Stimulated activated CD4-positive, alpha-beta T cell treated with anti-CD3 and anti-CD28 coated beads, Interleukin-4, amount 100 ng/mL, for 4 hours (primary cell): ENCODE measurements around the gene IL1RAPL2.
"Not testable (repeated sequence)": the region's sequence is repeated elsewhere in the genome, so short reads cannot be mapped to it uniquely, and the experiment has no call there.

ENCODE experiments used
- DNase-seq, 2 experiments: peaks; one replicate each; pipeline ENCODE4 v3.0.0-alpha.2; 2020

The IL1RAPL2 gene

DNA sequence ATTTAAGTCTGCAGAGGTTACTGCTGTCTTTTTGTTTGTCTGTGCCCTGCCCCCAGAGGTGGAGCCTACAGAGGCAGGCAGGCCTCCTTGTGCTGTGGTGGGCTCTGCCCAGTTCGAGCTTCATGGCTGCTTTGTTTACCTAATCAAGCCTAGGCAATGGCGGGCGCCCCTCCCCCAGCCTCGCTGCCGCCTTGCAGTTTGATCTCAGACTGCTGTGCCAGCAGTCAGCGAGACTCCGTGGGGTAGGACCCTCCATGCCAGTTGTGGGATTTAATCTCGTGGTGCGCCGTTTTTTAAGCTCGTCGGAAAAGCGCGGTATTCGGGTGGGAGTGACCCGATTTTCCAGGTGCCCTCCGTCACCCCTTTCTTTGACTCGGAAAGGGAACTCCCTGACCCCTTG lies 111.5 kb downstream of the IL1RAPL2 start:
- DNase-seq, result not testable (repeated sequence)

GRCh38 chrX:104679175-104679574 lies 113.2 kb downstream of the IL1RAPL2 start:
- no peak for DNase-seq

GRCh38 chrX:104681214-104681613 lies 115.2 kb downstream of the IL1RAPL2 start:
- no peak for DNase-seq

GRCh38 chrX:104684077-104684476 lies 118.1 kb downstream of the IL1RAPL2 start:
- DNase-seq, result no peak

- no peak for DNase-seq
Observed at GRCh38 chrX:104695593-104695992, 129.6 kb downstream of the IL1RAPL2 start.

- DNase-seq, result no peak
Observed at GRCh38 chrX:104696667-104697066, 130.7 kb downstream of the IL1RAPL2 start.

DNA sequence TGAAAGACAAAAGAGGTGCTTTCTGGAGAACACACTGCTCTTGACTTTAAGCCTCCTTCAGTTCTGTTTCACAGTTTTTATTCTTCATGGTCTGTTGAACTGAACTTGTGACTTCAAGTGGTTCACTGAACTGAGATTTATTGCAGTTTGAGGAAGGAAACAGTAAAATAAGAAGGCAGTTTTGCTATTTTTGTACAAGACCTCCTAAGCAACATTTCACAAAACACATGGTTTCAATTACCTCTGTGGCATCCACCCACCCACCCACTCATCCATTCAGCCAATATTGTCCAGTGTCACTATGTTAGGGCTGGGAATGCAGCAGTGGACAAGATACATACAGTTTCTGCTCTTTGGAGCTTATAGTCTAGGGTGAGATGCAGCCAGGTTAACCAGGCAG lies 131.3 kb downstream of the IL1RAPL2 start:
- no peak for DNase-seq

GRCh38 chrX:104707042-104707441 lies 141.0 kb downstream of the IL1RAPL2 start:
- no peak for DNase-seq

GRCh38 chrX:104707572-104707971 lies 141.6 kb downstream of the IL1RAPL2 start:
- DNase-seq, result no peak

DNA sequence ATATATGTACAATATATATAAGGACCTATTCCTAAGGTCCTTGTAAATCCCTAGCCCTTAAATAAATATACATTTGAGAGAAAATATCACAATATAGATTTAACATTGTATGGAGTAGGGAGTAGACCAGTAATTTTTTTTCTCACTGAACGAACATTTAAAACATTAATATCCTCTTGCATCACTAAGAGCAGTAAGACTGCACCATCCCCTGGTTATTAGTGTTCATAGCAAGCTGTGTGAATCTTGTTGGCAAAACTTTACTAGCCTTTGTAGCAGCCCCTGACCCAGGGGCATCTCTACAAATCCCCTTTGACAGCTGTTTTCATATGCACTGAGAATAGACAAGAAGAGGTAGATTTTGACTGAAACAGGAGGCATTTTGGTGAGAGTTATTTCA lies 146.5 kb downstream of the IL1RAPL2 start:
- no peak for DNase-seq

DNA sequence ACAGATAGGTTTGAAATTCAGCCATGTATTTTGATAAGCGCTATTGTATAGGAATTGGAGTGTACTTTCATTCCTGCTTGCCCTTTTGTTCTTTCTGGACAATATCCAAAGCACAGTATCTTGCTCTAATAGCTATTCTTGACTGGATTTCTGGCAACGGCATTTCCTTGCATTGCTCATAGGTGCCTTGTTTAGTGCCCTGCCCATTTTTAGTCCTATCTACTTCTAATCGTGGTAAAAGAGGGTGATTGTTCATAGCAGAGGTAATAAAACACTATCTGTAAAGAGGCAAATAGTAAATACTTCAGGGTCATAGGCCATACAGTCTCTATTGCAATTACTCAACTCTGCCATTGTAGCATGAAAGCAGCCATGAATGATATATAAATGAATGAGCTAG lies 155.9 kb downstream of the IL1RAPL2 start:
- no peak for DNase-seq

DNA sequence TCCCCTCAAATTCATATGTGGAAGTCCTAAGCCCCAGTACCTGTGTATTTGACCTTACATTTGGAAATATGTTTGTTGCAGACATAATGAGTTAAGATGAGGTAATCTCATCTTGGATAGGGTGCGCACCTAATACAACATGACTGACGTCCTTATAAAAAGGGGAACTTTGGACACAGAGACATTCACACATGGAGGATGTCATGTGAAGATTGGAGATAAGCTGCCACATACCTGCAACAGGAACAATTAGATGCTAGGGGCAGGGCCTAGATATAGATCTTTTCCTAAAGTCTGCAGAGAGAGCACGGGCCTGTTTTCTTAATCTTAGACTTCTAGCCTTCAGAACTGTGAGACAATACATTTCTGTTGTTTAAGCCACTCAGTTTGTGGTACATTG lies 162.5 kb downstream of the IL1RAPL2 start:
- DNase-seq, result no peak

DNA sequence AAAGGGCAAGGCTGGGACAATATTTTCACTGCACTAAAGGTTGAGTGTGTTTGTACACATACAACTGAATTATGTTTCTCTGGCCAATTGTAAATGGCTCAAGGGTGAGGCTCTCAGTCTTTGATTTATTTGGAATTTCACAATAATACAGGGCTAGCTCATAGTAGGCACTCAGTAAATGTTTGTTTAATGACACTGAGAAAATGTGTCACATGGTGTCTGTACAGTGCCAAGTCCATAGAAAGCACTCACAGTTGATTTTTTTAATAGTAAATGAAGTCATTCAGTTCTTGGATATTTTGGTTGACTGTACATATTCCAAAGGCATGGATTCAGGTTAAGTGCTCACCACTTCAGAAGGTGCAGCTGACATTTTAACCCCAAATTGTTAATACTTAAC lies 176.4 kb downstream of the IL1RAPL2 start:
- no peak for DNase-seq

GRCh38 chrX:104745152-104745551 lies 179.2 kb downstream of the IL1RAPL2 start:
- no peak for DNase-seq

DNA sequence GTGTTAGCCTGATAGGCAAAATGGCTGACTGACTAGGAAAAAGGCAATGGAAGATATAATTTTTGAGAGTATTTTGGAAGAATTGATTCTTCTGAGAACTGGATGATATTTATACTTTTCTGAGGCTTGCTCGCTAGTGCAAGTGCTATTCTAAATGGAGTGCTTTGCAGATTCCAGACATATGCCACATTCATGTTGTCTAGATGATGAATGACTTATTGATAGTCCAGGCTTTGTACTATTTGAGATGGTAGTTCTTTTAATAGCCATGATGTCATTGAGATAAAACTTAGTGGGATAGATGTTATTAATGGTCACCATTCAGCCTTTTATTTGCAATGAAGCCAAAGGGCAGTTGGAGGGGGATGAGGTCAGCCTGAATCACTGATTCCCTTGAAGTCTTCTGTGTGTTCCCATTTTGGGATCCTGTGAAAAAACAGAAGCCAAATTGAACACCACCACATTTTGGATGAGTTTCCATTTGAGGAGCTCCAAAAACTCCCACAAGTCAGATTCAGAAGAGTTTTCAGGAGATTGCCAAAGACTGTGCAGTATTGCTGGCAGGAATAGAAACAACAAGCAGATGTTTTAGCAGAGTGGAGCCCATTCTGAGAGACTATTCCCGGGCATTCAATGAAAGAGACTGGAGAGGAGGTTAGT lies 184.1 kb downstream of the IL1RAPL2 start:
- no peak for DNase-seq

DNA sequence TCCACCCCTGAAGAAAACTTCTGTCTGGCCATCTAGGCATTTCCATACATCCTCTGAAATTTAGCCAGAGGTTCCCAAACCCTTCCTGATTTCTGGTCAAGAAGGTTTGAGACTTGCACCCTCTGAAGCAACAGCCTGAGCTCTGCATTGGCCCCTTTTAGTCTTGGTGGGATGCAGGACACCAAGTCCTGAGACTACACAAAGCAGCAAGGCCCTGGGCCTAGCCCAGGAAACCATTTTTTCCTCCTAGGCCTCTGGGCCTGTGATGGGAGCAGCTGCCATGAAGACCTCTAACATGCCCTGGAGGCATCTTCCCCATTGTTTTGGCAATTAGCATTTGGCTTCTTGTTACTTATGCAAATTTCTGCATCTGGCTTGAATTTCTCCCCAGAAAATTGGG lies 196.6 kb downstream of the IL1RAPL2 start:
- no peak for DNase-seq

DNA sequence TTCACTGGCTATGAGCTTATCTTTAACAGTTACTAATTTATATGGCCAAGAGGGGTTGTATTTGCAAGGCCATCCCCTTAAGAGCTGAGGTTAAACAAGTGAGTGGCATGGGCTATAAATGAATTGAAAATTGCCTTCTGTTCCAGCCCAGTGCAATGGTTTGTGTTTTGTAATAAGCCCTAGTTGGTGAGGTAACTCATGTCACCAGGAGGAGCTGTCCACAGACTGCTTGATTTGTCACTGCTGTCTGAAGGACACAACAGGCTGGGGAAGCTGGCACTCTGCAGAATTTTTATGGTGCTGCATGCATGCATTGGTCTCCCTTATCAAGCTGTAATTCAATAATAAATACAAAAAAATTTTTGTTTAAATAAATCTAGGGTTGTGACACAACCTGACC lies 223.8 kb downstream of the IL1RAPL2 start:
- no peak for DNase-seq

DNA sequence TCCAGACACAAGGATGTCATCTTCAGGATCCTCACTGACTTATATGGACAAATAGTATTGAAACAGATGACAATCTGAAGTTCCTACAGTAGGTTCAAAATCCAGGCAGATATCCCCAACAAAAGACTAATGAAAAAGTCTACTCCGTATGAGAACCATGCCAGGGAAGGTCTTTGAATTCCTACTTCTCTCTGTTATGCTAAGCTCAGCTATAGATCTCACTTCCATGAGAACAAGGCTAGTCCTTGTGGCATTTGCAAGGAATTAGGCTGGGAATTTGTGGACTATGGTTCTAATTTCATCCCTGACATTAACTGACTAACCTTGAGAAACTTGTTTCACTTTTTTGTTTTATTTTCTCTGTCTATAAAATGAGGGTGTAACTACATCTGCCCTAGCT lies 229.8 kb downstream of the IL1RAPL2 start:
- no peak for DNase-seq

- DNase-seq, result no peak
Observed at GRCh38 chrX:104803219-104803618, 237.2 kb downstream of the IL1RAPL2 start.

- no peak for DNase-seq
Observed at GRCh38 chrX:104806346-104806745, 240.3 kb downstream of the IL1RAPL2 start.

DNA sequence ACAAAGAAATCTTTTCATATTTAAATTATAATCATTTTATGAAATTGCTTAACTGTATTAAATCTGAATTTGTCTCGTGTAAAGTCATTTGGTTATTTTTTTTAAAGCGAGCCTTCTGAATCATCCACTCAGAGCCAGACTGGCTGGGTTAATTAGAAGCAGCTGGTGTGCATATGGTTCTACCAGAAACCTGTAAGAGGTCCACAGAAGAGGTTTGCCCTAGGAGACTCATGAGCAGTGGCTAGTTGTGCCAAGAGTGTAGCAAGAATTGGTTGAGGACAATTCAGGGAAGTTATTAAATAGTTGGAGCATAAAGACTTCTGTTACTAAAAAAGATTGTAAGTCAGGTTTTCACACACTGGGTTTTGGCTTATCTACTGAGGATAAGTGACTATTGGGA lies 267.4 kb downstream of the IL1RAPL2 start:
- DNase-seq, result no peak

GRCh38 chrX:104842646-104843045 lies 276.6 kb downstream of the IL1RAPL2 start:
- no peak for DNase-seq

- no peak for DNase-seq
Observed at GRCh38 chrX:104852241-104852640, 286.2 kb downstream of the IL1RAPL2 start.

GRCh38 chrX:104854188-104854587 lies 288.2 kb downstream of the IL1RAPL2 start:
- DNase-seq, result no peak

- no peak for DNase-seq
Observed at GRCh38 chrX:104854790-104855340, 288.9 kb downstream of the IL1RAPL2 start.
